K562 (cell line): Measurements from ENCODE around the gene IGF1R. TPM values are rescaled to one million over a fixed set of nuclear protein-coding genes. Genes with fewer than 3 reads are reported as not detected.

Source experiments
- ATAC-seq: fragments of 200-7000 bp; cut with Tn5 transposase; 3 replicates; pipeline ENCODE4 v1.9.1; 2020; ENCODE audit warnings: moderate library complexity
- BruUV-seq: library from RNA; stranded (reverse); fragments of 400-500 nt; replicated peaks from 2 replicates; lab custom pipeline; 2021; lab: Mats Ljungman, UMichigan
- CTCF ChIA-PET: fragments of 300-600 bp; formaldehyde crosslinking; extraction: SDS; loops from one replicate; lab custom pipeline; 2021; ENCODE audit warnings: low intra/inter-chr PET ratio; lab: Yijun Ruan, JAX
- POLR2A ChIA-PET: fragments of 300-600, 350-650 bp; sonication (Branson Sonifier 250); formaldehyde crosslinking; extraction: SDS; loops from one replicate; lab custom pipeline; 2021; ENCODE audit warnings: antibody characterized with exemption, inconsistent platforms; lab: Yijun Ruan, JAX
- DNase-seq, 4 experiments: peaks; one replicate each; pipeline versions ENCODE4 v3.0.0 to v3.0.0-alpha.2; 2011 to 2018; ENCODE audit warnings: low spot score in 3 of 4, mixed read lengths in 3 of 4; ENCODE audit errors: extremely low read depth in 1 of 4
- FAIRE-seq: peaks from 2 replicates; lab custom pipeline; 2011; peaks lifted over from hg19 to GRCh38; lab: Jason Lieb, UNC
- H2AFZ ChIP-seq: 2 replicates; pipeline ENCODE4 v1.6.0; 2011; ENCODE audit warnings: low read depth, low read length, control low read depth, inconsistent platforms
- H3K27ac ChIP-seq: fragments of 200-600 bp; 3 replicates; pipeline ENCODE4 v1.8.0; 2011; ENCODE audit warnings: low read depth, mild to moderate bottlenecking, control low read depth, inconsistent platforms, low read length, moderate library complexity, mixed read lengths; ENCODE audit errors: extremely low read depth
- H3K27me3 ChIP-seq, 2 experiments: fragments of 300-600 bp in 1 of 2; 2 replicates in 1 of 2; 3 replicates in 1 of 2; pipeline versions ENCODE4 v1.6.0 to v1.8.0; 2011; ENCODE audit warnings: inconsistent platforms in 2 of 2, low read length in 2 of 2, mild to moderate bottlenecking in 1 of 2, mixed read lengths in 1 of 2, moderate library complexity in 1 of 2; ENCODE audit not compliant: control insufficient read depth in 2 of 2, insufficient read depth in 2 of 2
- H3K36me3 ChIP-seq: fragments of 300-600 bp; 3 replicates; pipeline ENCODE4 v1.8.0; 2011; ENCODE audit warnings: mild to moderate bottlenecking, low read length, inconsistent platforms; ENCODE audit not compliant: control insufficient read depth, insufficient read depth
- H3K4me1 ChIP-seq, 2 experiments: fragments of 200-600 bp in 1 of 2; replicated peaks in 1 of 2; 2 replicates in 1 of 2; 3 replicates in 1 of 2; pipeline versions ENCODE4 v1.5.1 to v1.8.0; 2011; ENCODE audit warnings: inconsistent platforms in 2 of 2, low read length in 2 of 2, mild to moderate bottlenecking in 1 of 2, mixed read lengths in 1 of 2, moderate library complexity in 1 of 2; ENCODE audit not compliant: control insufficient read depth in 2 of 2, insufficient read depth in 2 of 2
- H3K4me2 ChIP-seq: 2 replicates; pipeline ENCODE4 v1.6.1; 2011; ENCODE audit warnings: low read length, control low read depth, inconsistent platforms, mixed read lengths; ENCODE audit not compliant: insufficient read depth
- H3K4me3 ChIP-seq: fragments of 200-600 bp; sonication (generic), shearing (Covaris generic); 2 replicates; pipeline ENCODE4 v1.5.1; 2016; ENCODE audit warnings: control low read depth, inconsistent platforms
- H3K79me2 ChIP-seq: fragments of 200-600 bp; 3 replicates; pipeline ENCODE4 v1.8.0; 2011; ENCODE audit warnings: low read length, inconsistent platforms; ENCODE audit not compliant: control insufficient read depth, insufficient read depth
- H3K9ac ChIP-seq, 2 experiments: 2 replicates each; pipeline versions ENCODE4 v1.6.0 to v1.6.1; 2011; ENCODE audit warnings: low read depth in 2 of 2, low read length in 2 of 2, control low read depth in 1 of 2, inconsistent platforms in 1 of 2, mild to moderate bottlenecking in 1 of 2, mixed read lengths in 1 of 2; ENCODE audit not compliant: insufficient read depth in 1 of 2
- H3K9me1 ChIP-seq: one replicate; pipeline ENCODE4 v1.6.0; 2011; ENCODE audit warnings: inconsistent platforms, mild to moderate bottlenecking, low read length, moderate library complexity; ENCODE audit not compliant: control insufficient read depth, insufficient read depth
- H3K9me3 ChIP-seq: replicated peaks from 2 replicates; pipeline ENCODE4 v1.5.1; 2011; ENCODE audit warnings: low read depth, low read length, inconsistent platforms; ENCODE audit not compliant: control insufficient read depth, insufficient read depth
- H4K20me1 ChIP-seq: replicated peaks from 2 replicates; pipeline ENCODE4 v1.6.1; 2011; ENCODE audit warnings: low read length, inconsistent platforms, mixed read lengths; ENCODE audit not compliant: control insufficient read depth, insufficient read depth
- BRF1 ChIP-seq: IDR thresholded peaks from 3 replicates; pipeline ENCODE4 v1.6.1; 2011; ENCODE audit warnings: borderline replicate concordance, mild to moderate bottlenecking; ENCODE audit not compliant: insufficient read length; ENCODE audit errors: extremely low read depth
- KLF16 ChIP-seq: IDR thresholded peaks from 2 replicates; pipeline ENCODE4 v1.6.1; 2016; ENCODE audit warnings: antibody characterized with exemption
- MEF2D ChIP-seq: conservative IDR thresholded peaks from 2 replicates; pipeline ENCODE4 v1.6.1; 2016; ENCODE audit warnings: low read depth, missing genetic modification characterization, missing compliant biosample characterization
- MTA2 ChIP-seq: fragments of 450-650 bp; IDR thresholded peaks from 2 replicates; pipeline ENCODE4 v1.6.1; 2016; ENCODE audit warnings: low read depth
- TAF7 ChIP-seq: fragments of 450-650 bp; IDR thresholded peaks from 2 replicates; pipeline ENCODE4 v1.6.1; 2016; ENCODE audit warnings: missing genetic modification characterization, missing compliant biosample characterization
- ZNF584 ChIP-seq: fragments of 200-800 bp; sonication (Bioruptor generic); IDR thresholded peaks from 2 replicates; pipeline ENCODE4 v1.6.1; 2016; ENCODE audit warnings: low read depth, mild to moderate bottlenecking, missing genetic modification characterization, missing compliant biosample characterization
- WGBS: fragments of 100-300 bp; shearing (Covaris generic); methylation state at CpG from one replicate; pipeline ENCODE4 v1.1.6; 2016; ENCODE audit warnings: low coverage, mixed read lengths; ENCODE audit not compliant: insufficient coverage; ENCODE audit errors: missing lambda C conversion rate; 5-methylcytosine and 5-hydroxymethylcytosine counted together
- in situ Hi-C: fragments of 300-500 bp; cut with MboI; formaldehyde crosslinking; loops from 4 replicates; pipeline ENCODE4 v1.15.0; 2018; ENCODE audit warnings: inconsistent platforms, mixed read lengths
- intact Hi-C: fragments of 100-400 bp; cut with micrococcal nuclease; formaldehyde crosslinking; loops from 2 replicates; pipeline ENCODE4 v1.14.2; 2022
- polyA plus RNA-seq, 8 experiments: library from polyadenylated mRNA; depleted of rRNA in 4 of 8; stranded (reverse) in 5 of 8; unstranded in 3 of 8; fragments of >200 nt; fragmentation: Nextera tagmentation in 2 of 8; fragmentation: Illumina TruSeq in 1 of 8; extraction: Ambion mirVana in 2 of 8; extraction: Trizol in 1 of 8; gene quantifications; 2 replicates each; pipeline versions ENCODE4 v1.2.1 to v1.2.3, GENCODE V29; 2011 to 2014; ENCODE audit warnings: inconsistent platforms in 1 of 8, missing spikeins in 1 of 8
- total RNA-seq, 7 experiments: library from RNA; depleted of rRNA in 6 of 7; stranded (reverse); fragments of >200 nt in 6 of 7; fragmentation: Illumina TruSeq in 2 of 7; extraction: Trizol in 2 of 7; gene quantifications; 2 replicates each; pipeline versions ENCODE4 v1.2.1 to v1.2.3, GENCODE V29; 2011 to 2021; ENCODE audit warnings: low replicate concordance in 1 of 7

Gene IGF1R
- total and polyA plus RNA-seq, 9 of the 15 experiments (the other 6 are each of a cell fraction or from before 2014, with no cell fraction given): 0.35 to 8.0 (median 1.6) TPM

GRCh38 chr15:98917417-98917816 lies 269.1 kb downstream of the IGF1R start:
- DNase-seq (no peak), ATAC-seq (no peak), FAIRE-seq (no peak)
- H3K4me2 ChIP-seq: no peak overlapping the region
- H3K79me2 ChIP-seq: no peaks in the 10 kb centered on the region
- WGBS: 17% methylated on average over 3 of the region's 3 CpGs
- H4K20me1 ChIP-seq: no peaks in the 10 kb centered on the region
- peaks cover 0 to 4% of the 10 kb centered on the region in 2 experiments; a peak in 1 of 5 replicates for H3K4me1 ChIP-seq
- no peak overlapping the region for H3K27ac ChIP-seq
- in situ Hi-C loops (no loop called here), intact Hi-C loops (no loop called here)
- no peak overlapping the region for H2AFZ ChIP-seq
- no peak overlapping the region for H3K9ac ChIP-seq
- ChIA-PET CTCF (no interaction called here), POLR2A (interaction anchor here (0.7 kb wide), 1 partner anchor 10 kb away, joined by 3 read pairs; no protein-coding TSS in a partner anchor)
- no peaks in the 10 kb centered on the region for H3K36me3 ChIP-seq
- H3K27me3 ChIP-seq: peaks cover 0 to 18% of the 10 kb centered on the region in 2 experiments; a peak in 1 of 5 replicates
- no peaks in the 10 kb centered on the region for H3K9me1 ChIP-seq
- TF ChIP-seq ZNF584 (CRISPR knock-in tag) (no peak), MEF2D (tag) (no peak), MTA2 (no peak), TAF7 (tag) (no peak), BRF1 (no peak), KLF16 (no peak)
- no TSS peak for BruUV-seq
- H3K4me3 ChIP-seq: no peak overlapping the region
- no peaks in the 10 kb centered on the region for H3K9me3 ChIP-seq
